ENCODE data around the gene MGAT4B.

- TF ChIP-seq CTCF (IDR thresholded peaks at IDR 0.05; ENCODE audit: poor library complexity) (no peak), EZH2 (IDR thresholded peaks at IDR 0.05; ENCODE audit: borderline replicate concordance) (no peak)
Observed at GRCh38 chr5:179852993-179853547, 46.4 kb upstream of the MGAT4B start.

Measured in hepatocyte (in vitro differentiated cells).